ENCODE data around the gene MARCO.

The MARCO gene

GRCh38 chr2:119040730-119041129, 98.7 kb downstream of the MARCO start:
- no peak for DNase-seq (ENCODE audit: low read depth)
